Erythroblast (primary cell): ENCODE results near the gene FRMD4A.

Experiments used
- GATA1 ChIP-seq: IDR thresholded peaks from 2 replicates; pipeline ENCODE4 v1.6.1; 2011; ENCODE audit warnings: low read depth, mild to moderate bottlenecking, control low read depth, low read length, moderate library complexity
- POLR2A ChIP-seq: IDR thresholded peaks from 2 replicates; pipeline ENCODE4 v1.6.1; 2011; ENCODE audit warnings: mild to moderate bottlenecking, low read length

DNA sequence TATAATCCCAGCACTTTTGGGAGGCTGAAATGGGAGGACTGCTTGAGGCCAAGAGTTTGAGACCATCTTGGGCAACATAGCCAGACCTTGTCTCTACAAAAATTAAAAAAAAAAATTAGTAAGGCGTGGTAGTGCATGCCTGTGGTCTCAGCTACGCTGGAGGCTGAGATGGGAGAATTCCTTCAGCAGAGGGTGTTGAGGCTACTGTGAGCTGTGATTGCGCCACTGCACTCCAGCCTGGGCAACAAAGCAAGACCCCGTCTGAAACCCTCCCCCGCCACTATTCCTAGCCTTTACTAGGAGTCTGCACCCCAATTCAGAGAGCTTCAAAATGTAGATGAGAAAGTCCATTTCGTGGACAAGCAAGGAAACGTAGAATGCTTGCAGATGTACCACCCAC is 648.8 kb downstream of the FRMD4A start:
- TF ChIP-seq POLR2A = no peak
- no peak for TF ChIP-seq GATA1
